ENCODE data around the gene GTPBP1.

GRCh38 chr22:38753948-38754750, 48.4 kb downstream of the GTPBP1 start:
- TF ChIP-seq CTCF (IDR thresholded peaks at IDR 0.05 in 4 of 5, conservative IDR thresholded peaks at IDR 0.05 in 1 of 5) (no peak), POLR2A (IDR thresholded peaks at IDR 0.05) (peak in 1 of 2 donors; percentile 4)

Data from gastrocnemius medialis (tissue), 4 donors.